ENCODE measurements around the gene KDM4C.

The KDM4C gene

DNA sequence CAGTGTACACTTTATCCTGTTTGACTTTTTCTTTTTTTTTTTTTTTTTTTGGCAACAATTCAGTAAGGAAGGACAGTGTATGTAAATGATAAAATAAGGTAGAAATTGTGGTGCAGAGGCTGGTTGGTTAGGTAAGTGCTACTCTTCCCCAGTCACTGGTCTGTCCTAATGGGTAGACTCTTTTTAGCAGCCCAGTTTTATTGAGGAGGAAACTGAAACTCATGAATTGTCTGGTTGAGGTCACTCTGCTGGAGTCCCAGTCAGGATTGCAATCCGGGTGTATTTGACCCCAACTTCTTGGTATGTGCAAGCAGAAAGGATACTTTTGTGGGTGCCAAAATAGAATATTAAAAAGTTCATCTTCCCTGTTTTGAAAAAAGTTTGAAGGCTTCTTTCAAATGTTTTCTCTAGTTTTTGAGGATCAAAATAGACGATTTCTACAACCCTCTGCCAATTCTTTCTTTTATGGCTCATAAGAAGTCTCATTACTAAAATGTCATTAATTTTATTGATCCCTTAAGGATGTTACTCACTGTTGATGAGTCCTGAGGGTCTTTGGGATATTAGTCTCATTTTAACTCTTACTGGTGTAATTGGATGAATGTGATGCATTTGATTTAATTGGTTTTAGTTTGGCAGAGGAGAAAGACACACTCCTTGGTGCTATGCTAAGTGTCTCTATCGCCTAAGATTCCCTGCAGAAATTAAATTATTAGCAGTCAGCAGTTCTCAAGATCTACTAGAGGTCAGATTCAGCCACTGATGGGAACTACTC lies 171.9 kb downstream of the KDM4C start:
- no peak for TF ChIP-seq YY1 (IDR thresholded peaks at IDR 0.05; ENCODE audit: low read depth)
- no peak for TF ChIP-seq CREB1 (IDR thresholded peaks at IDR 0.05; ENCODE audit: low read depth)
- TF ChIP-seq EGR1 (IDR thresholded peaks at IDR 0.05) = no peak
- no peak for TF ChIP-seq TCF12 (IDR thresholded peaks at IDR 0.05; ENCODE audit: low read depth)
- no peak for TF ChIP-seq FOXM1 (IDR thresholded peaks at IDR 0.05; ENCODE audit: borderline replicate concordance, low read depth)
- TF ChIP-seq CEBPB (IDR thresholded peaks at IDR 0.05) = no peak
- no peak for TF ChIP-seq REST (IDR thresholded peaks at IDR 0.05; ENCODE audit: low read depth)
- no peak for TF ChIP-seq MAX (IDR thresholded peaks at IDR 0.05)
- TF ChIP-seq TEAD4 (IDR thresholded peaks at IDR 0.05) = no peak
- no peak for TF ChIP-seq EP300 (IDR thresholded peaks at IDR 0.05; ENCODE audit: borderline replicate concordance)
- TF ChIP-seq ZBTB7A (IDR thresholded peaks at IDR 0.05; ENCODE audit: low read depth) = no peak
- TF ChIP-seq TAF1 (IDR thresholded peaks at IDR 0.05; ENCODE audit: low read depth) = no peak
- TF ChIP-seq NFIC (IDR thresholded peaks at IDR 0.05) = no peak
- TF ChIP-seq USF1 (IDR thresholded peaks at IDR 0.05) = no peak

DNA sequence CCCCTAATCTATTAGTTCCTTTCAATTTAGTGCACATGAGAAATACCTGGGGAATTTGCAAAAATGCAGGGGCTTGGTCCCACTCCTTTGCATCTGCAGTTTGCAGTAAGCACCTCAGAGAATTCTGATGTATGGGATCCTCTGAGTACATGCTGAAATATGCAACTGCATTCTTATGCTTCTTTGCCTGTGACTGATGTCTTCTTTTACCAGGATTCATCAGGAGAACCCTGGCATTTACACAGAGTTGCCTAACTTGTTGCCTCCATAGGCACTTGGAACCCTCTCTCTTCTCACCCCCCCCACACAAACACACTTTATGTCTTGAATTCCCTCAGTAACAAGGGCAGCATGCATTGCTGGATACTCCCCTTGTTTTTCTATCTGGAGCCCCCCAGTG lies 173.1 kb downstream of the KDM4C start:
- no peak for TF ChIP-seq REST (IDR thresholded peaks at IDR 0.05; ENCODE audit: low read depth)
- TF ChIP-seq TAF1 (IDR thresholded peaks at IDR 0.05; ENCODE audit: low read depth) = no peak

DNA sequence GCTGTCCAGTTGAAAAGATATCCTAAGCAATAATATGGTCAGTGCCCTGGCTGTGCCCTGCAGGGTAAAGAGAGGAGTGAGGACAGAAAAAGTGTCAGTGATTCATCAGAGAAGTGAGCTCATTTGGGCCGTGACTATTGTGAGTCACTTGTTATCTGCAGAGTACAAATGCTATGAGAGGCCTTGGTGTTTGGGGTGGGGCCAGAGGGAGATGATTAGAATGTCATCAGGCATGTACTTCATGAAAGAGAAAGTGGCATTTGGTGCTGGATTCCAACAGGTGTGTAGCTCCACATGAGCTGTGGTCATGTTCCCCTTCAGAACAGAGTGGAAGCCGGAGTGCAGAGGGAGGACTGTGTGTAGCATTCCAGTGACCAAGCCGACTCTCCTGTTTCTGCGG lies 174.1 kb downstream of the KDM4C start:
- TF ChIP-seq TAF1 (IDR thresholded peaks at IDR 0.05; ENCODE audit: low read depth) (no peak), RAD21 (IDR thresholded peaks at IDR 0.05; ENCODE audit: low read depth) (no peak), EP300 (IDR thresholded peaks at IDR 0.05; ENCODE audit: borderline replicate concordance) (no peak), TCF12 (IDR thresholded peaks at IDR 0.05; ENCODE audit: low read depth) (no peak), REST (IDR thresholded peaks at IDR 0.05; ENCODE audit: low read depth) (no peak), CREB1 (IDR thresholded peaks at IDR 0.05; ENCODE audit: low read depth) (no peak), FOXM1 (IDR thresholded peaks at IDR 0.05; ENCODE audit: borderline replicate concordance, low read depth) (no peak), EGR1 (IDR thresholded peaks at IDR 0.05) (no peak), TEAD4 (IDR thresholded peaks at IDR 0.05) (no peak), ZBTB7A (IDR thresholded peaks at IDR 0.05; ENCODE audit: low read depth) (no peak), NFIC (IDR thresholded peaks at IDR 0.05) (no peak), USF1 (IDR thresholded peaks at IDR 0.05) (no peak), MAX (IDR thresholded peaks at IDR 0.05) (no peak), CEBPB (IDR thresholded peaks at IDR 0.05) (no peak), YY1 (IDR thresholded peaks at IDR 0.05; ENCODE audit: low read depth) (no peak)

DNA sequence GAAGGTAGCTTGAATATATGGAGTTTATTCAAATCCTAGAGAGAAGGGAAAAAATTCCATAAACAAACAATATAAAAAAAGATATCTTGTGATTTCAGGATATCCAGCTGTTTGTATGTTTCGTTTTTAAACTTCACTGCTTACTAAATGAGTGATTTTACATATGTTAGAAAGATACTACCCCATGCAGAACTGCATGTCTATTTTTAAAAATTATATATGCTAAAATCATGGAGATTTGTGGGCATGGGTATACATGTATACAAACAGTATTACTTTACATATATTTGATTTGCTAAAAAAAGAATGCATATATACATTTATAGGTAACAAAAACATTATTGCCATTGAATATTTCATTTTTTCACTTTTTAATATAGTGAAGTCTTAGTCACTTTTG lies 178.3 kb downstream of the KDM4C start:
- TF ChIP-seq TCF12 (IDR thresholded peaks at IDR 0.05; ENCODE audit: low read depth) = no peak

- TF ChIP-seq CREB1 (IDR thresholded peaks at IDR 0.05; ENCODE audit: low read depth) (no peak), RAD21 (IDR thresholded peaks at IDR 0.05; ENCODE audit: low read depth) (no peak), MAX (IDR thresholded peaks at IDR 0.05) (no peak), TCF12 (IDR thresholded peaks at IDR 0.05; ENCODE audit: low read depth) (no peak), YY1 (IDR thresholded peaks at IDR 0.05; ENCODE audit: low read depth) (no peak), EP300 (IDR thresholded peaks at IDR 0.05; ENCODE audit: borderline replicate concordance) (no peak), USF1 (IDR thresholded peaks at IDR 0.05) (no peak), FOXM1 (IDR thresholded peaks at IDR 0.05; ENCODE audit: borderline replicate concordance, low read depth) (no peak), EGR1 (IDR thresholded peaks at IDR 0.05) (no peak)
Observed at GRCh38 chr9:6937209-6937608, 179.4 kb downstream of the KDM4C start.
